Fibroblast of skin of left quadriceps (primary cell): ENCODE data around the gene ABTB2.
A peak's percentile ranks its signal among the peaks of the same experiment; 100 is the strongest.

Experiments used
- DNase-seq, 2 experiments: peaks; one replicate each; pipeline ENCODE4 v3.0.0-alpha.2; 2013; ENCODE audit warnings: low read depth in 2 of 2

Gene ABTB2

DNA sequence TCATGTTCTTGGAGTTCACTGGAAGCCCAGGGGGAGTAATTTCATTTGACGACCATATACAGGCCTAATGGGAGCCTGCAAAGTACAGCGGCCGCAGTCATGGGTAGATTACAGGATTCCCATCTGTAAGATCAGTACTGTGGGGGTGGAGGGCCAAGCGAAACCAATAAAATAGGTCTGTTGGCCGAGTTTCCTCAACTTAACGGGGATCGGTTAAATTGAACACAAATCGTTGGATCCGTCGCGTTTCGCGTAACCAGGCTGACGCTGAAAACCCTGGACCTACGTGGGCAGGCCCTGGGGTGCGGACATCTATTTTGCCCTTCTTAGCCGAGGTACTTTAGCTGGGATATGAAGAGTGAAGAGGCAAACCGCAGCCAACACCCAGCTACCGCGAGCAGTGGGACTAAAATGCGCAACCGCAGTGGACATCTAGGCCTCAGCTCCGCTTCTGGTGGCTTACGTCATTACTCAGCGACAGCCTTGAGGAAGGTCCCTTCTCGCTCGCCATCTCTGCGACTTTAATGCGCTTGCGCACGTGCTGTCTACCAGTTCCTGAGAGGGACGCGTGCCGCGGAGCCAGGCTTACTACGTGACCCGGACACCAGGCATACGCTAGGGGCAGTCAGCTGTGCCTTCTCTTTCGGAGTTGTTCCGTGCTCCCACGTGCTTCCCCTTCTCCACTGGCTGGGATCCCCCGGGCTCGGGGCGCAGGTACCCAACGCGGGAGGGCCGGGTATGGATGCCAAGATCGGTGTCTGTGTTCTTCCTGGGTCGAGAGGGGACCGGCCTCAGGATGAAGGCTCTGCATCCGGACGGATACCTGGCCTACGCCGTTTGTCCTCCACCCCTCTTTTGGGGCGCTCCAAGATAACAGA is 252.5 kb downstream of the ABTB2 start, which contains the start of gene NAT10:
NAT10 (plus strand) TSS at position 551 of the 878 bp plus-strand sequence. CDS start 2,597 bp downstream, outside the sequence.
- DNase-seq = peak; percentile 97 to 98

- DNase-seq = no peak
These were observed 253.1 kb downstream of the ABTB2 start for GRCh38 chr11:34104680-34105078.
